Inflammatory macrophage treated with lipopolysaccharide for 1 hour (primary cell): ENCODE measurements around the gene RRAGA.
"Not testable (repeated sequence)": the region's sequence is repeated elsewhere in the genome, so short reads cannot be mapped to it uniquely, and the experiment has no call there.

Experiments
- DNase-seq, 2 donors: peaks; one replicate each; pipeline ENCODE4 v3.0.0-alpha.2; 2020 to 2022

The RRAGA gene, protein sequence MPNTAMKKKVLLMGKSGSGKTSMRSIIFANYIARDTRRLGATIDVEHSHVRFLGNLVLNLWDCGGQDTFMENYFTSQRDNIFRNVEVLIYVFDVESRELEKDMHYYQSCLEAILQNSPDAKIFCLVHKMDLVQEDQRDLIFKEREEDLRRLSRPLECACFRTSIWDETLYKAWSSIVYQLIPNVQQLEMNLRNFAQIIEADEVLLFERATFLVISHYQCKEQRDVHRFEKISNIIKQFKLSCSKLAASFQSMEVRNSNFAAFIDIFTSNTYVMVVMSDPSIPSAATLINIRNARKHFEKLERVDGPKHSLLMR

GRCh38 chr9:19048966-19049916, at the start of gene RRAGA:
TSS of gene RRAGA (plus strand) at chr9:19049427. CDS start at chr9:19049660, 233 bp downstream.
- DNase-seq, result peak; percentile 93 to 98

GRCh38 chr9:19000133-19000532, 49.1 kb upstream of the RRAGA start:
- DNase-seq, result no peak

DNA sequence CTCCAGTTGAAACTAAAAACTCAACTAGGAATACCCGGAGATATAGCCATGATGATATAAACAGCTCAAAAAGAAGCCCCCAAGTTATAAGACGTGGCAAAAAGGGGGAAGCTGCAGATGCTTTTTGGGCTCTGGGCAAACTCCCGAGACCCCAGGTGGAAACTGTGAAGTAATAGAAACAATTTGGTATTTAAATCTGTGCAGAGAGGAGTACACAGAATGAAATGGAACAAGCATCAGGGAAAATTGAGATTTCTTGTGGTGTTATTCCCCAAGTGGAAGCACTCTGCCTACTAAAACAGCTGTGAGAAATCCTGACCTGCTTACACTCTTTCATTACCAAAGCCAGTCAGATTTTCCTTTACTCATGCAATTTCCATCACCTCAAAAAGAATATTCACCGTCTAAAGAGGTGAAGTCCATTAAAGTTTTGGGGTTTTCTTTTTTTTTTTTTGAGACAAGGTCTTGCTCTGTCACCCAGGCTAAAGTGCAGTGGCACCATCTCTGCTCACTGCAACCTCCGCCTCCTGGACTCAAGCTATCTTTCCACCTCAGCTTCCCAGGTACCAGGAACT, 39.7 kb upstream of the RRAGA start:
- DNase-seq, result no peak

DNA sequence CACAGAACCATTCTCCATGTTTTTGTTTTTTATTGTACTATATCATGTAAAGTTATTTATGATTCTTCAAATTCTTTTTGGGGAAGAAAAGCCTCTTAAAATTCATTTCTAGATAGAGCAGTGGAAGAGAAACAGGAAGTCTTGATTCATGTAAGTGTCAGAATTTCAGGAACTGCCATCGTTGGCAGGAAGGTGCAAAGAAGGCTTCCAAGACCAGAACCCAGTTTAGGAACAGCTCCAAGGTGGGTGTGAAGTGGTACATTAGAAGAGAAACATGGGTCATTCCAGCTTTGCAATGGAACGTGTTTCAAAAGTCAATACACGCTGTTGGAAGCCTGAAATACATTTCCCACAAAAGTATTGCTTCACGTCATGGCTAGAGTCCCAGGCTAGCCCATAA, 31.0 kb upstream of the RRAGA start:
- peak in 1 of 2 donors; percentile 1 for DNase-seq

- no peak for DNase-seq
Measured at GRCh38 chr9:19020886-19021455, 28.3 kb upstream of the RRAGA start.

GRCh38 chr9:19021649-19022048, 27.6 kb upstream of the RRAGA start:
- not testable (repeated sequence) for DNase-seq

DNA sequence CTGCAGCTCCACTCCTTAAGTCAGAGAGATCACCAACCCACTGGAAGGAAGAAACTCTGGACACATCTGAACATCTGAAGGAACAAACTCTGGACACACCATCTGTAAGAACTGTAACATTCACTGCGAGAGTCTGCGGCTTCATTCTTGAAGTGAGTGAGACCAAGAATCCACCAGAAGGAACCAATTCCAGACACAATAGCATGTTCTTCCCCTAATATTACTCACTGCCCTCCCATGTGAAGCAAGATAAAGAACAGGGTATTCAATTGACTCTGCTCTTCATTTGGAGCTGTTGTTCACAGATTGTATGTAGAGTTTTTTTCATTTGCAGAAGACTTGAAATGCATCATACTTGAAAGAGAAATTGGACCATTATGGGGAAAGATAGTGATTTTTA, 27.0 kb upstream of the RRAGA start:
- no peak for DNase-seq

- no peak for DNase-seq
Measured at GRCh38 chr9:19023078-19023477, 26.1 kb upstream of the RRAGA start.

DNA sequence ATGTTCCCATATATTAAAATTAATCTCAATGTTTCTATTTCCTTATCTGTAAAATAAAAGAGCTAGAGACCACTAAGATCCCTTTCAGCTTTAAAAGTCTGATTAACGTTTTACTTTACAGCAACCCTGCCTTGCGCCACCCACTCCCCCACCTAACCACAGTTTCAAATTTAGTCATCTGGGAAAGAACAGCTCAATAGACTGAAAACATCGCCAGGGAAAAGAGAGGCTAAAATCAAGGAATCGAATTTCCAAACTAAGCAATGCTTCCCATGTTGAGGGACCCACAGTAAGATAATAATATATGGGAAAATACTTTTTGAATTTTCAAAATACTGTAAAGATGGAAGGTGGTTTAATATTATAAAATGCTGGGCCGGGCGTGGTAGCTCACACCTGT, 22.9 kb upstream of the RRAGA start:
- DNase-seq, result no peak

- DNase-seq, result no peak
Measured at GRCh38 chr9:19027825-19028224, 21.4 kb upstream of the RRAGA start.

GRCh38 chr9:19028835-19029451, 20.3 kb upstream of the RRAGA start:
- peak; percentile 32 to 70 for DNase-seq

- DNase-seq, result no peak
Measured at GRCh38 chr9:19030899-19031298, 18.3 kb upstream of the RRAGA start.

GRCh38 chr9:19032406-19032805, 16.8 kb upstream of the RRAGA start:
- no peak for DNase-seq

DNA sequence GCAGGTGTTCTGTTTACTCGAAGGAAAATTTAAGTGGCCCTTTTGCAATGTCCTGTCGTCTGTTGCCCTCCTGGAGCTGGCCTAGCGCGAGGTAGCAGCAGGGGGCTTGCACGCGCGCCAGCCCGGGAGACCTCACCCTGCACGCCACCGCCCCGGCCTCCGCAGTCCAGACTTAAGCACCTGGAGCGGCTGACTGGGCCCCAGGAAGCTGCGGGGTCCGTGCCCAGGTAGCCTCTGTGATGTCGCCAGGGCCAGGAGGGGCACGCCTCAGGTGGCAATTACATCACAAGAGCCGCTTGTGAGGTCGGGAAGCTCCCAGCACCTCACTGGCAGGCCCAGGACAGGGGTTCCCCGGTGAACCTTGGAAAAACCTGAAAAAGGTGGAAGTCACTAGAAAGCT, 16.2 kb upstream of the RRAGA start, which contains the start of gene SAXO1:
SAXO1 (minus strand) TSS at position 195 of the 400 bp plus-strand sequence. CDS start 301 bp downstream, outside the sequence.
- no peak for DNase-seq

- no peak for DNase-seq
Measured at GRCh38 chr9:19036611-19037010, 12.6 kb upstream of the RRAGA start.

DNA sequence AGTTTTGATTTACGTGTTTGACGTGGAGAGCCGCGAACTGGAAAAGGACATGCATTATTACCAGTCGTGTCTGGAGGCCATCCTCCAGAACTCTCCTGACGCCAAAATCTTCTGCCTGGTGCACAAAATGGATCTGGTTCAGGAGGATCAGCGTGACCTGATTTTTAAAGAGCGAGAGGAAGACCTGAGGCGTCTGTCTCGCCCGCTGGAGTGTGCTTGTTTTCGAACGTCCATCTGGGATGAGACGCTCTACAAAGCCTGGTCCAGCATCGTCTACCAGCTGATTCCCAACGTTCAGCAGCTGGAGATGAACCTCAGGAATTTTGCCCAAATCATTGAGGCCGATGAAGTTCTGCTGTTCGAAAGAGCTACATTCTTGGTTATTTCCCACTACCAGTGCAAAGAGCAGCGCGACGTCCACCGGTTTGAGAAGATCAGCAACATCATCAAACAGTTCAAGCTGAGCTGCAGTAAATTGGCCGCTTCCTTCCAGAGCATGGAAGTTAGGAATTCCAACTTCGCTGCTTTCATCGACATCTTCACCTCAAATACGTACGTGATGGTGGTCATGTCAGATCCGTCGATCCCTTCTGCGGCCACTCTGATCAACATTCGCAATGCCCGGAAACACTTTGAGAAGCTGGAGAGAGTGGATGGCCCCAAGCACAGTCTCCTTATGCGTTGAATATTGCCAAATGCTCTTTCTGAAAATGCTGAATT, 850 bp downstream of the RRAGA start:
- DNase-seq, result peak in 1 of 2 donors; percentile 16

DNA sequence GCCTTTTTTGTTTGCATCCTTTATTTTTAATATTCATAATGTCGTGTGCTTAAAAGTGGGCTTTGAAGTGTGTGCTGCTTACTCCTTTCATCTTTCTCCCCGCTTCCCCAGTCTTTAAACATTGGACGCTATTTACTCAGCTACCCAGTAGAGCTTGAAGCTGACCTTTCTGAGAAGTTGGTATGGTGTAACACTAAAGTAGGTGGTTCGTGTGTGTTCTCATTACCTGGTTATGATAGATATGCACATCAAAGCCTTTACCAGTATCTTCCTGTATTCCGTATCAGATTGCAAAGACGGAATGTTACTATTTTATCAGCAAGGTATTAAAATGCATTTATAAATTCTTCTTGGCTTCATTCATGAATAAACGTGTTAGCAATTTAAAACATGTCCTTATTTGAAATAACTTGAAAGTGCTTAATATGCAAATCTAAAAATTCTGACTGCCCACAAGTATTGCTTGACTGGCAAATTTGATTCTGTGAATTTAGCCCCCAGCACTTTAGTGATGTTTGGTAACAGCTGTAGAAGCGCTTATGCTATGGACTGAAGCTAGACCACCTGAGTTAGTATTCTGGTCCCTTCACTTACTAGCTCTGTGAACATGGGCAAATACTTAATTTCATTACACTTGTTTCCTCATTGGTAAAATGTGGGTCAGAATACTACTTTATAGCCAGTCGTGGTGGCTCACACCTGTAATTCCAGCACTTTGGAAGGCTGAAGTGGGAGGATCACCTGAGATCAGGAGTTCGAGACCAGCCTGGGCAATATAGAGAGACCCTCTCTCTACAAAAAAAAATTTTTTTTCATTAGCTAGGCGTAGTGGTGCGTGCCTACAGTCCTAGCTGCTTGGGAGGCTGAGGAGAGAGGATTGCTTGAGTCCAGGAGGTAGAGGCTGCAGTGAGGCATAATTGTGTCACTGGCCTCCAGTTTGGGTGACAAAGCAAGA, 1.7 kb downstream of the RRAGA start:
- no peak for DNase-seq

DNA sequence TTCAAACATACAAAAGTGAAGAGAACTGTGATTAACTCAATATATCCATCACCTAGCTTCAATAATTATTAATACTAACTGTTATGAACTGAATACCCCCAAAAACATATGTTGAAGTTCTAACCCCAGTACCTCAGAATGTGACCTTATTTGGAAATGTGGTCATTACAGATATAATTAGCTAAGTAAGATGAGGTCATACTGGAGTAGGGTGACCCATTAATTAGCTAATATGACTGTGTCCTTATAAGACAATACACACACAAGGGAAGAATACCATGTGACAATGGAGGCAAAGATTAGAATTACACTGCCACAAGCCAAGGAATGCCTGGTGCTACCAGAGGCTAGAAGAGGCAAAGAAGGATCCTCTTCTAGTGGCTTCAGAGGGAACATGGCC, 7.8 kb downstream of the RRAGA start:
- no peak for DNase-seq

DNA sequence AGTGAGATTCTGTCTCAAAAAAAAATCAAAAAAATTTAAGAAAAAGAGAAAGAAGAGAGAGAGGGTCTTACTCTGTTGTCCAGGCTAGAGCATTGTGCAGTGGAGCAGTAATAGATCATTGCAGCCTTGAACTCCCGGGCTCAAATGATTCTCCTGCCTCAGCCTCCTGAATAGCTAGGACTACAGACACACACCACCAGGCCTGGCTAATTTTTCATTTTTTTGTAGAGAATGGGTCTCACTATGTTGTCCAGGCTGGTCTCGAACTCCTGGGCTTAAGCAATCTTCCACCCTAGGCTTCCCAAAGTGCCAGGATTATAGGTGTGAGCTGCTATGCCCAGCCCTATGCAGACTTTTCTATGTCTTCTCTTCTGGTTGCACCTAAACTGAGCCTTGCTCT, 25.0 kb downstream of the RRAGA start:
- no peak for DNase-seq

DNA sequence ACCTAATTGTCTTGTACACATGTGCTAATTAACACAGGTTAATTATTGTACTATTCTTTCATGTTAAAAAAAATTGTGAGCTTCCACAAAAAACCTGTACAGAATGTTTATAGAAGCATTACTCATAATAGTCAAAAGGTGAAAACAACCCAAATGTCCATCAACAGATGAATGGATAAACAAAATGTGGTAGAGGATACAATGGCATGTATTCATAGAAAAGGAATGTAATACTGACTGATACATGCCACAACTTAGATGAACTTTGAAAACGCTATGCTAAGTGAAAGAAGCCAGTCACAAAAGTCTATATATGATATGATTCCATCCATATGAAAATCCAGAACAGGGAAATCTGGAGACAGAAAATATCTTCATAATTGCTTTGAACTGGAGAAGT, 25.6 kb downstream of the RRAGA start:
- DNase-seq, result no peak

- DNase-seq, result peak in 1 of 2 donors; percentile 55
Measured at GRCh38 chr9:19085295-19085694, 36.1 kb downstream of the RRAGA start.
